Heart left ventricle (tissue), 16 donors: ENCODE data around the gene TRIM38. TPM values are rescaled to one million over a fixed set of nuclear protein-coding genes. Genes with fewer than 3 reads are reported as not detected.

ENCODE experiments used
- ATAC-seq, 4 donors: fragments of 200-7000 bp; cut with Tn5 transposase; one replicate each; pipeline ENCODE4 v1.9.1; 2020 to 2022; ENCODE audit warnings: moderate library complexity in 4 of 4, mild to moderate bottlenecking in 3 of 4, moderate number of reproducible peaks in 1 of 4
- DNase-seq, 5 donors: peaks; one replicate each; pipeline ENCODE4 v3.0.0-alpha.2; 2020
- H3K27ac ChIP-seq, 12 donors: fragments of 200-600 bp; sonication (generic) in 4 of 12; one replicate each; pipeline versions ENCODE4 v1.5.0 to v1.8.0; 2016 to 2022; ENCODE audit warnings: mild to moderate bottlenecking in 2 of 12
- H3K27me3 ChIP-seq, 9 donors: fragments of 200-600 bp; sonication (generic) in 2 of 9; one replicate each; pipeline versions ENCODE4 v1.5.1 to v1.8.0; 2016 to 2022; ENCODE audit warnings: mild to moderate bottlenecking in 3 of 9
- H3K36me3 ChIP-seq, 9 donors: fragments of 200-600 bp; sonication (generic) in 2 of 9; one replicate each; pipeline versions ENCODE4 v1.5.0 to v1.8.0; 2018 to 2022; ENCODE audit warnings: mild to moderate bottlenecking in 2 of 9
- H3K4me1 ChIP-seq, 12 donors: fragments of 200-600 bp; sonication (generic) in 4 of 12; one replicate each; pipeline versions ENCODE4 v1.5.0 to v1.8.0; 2016 to 2022; ENCODE audit warnings: mild to moderate bottlenecking in 3 of 12
- H3K4me3 ChIP-seq, 12 donors: fragments of 200-600 bp; sonication (generic) in 4 of 12; one replicate each; pipeline versions ENCODE4 v1.5.0 to v1.8.0; 2017 to 2022; ENCODE audit warnings: mild to moderate bottlenecking in 9 of 12, moderate library complexity in 4 of 12
- H3K9me3 ChIP-seq, 12 donors: fragments of 200-600 bp; sonication (generic) in 4 of 12; one replicate each; pipeline versions ENCODE4 v1.5.0 to v1.8.0; 2016 to 2022; ENCODE audit warnings: mild to moderate bottlenecking in 1 of 12
- CTCF ChIP-seq, 12 donors: fragments of 200-600 bp; sonication (generic) in 4 of 12; IDR thresholded peaks; one replicate each; pipeline versions ENCODE4 v1.5.0 to v1.8.0; 2018 to 2022; ENCODE audit warnings: antibody characterized with exemption in 12 of 12, mild to moderate bottlenecking in 5 of 12
- POLR2A ChIP-seq, 2 donors: fragments of 450-650 bp; IDR thresholded peaks; one replicate each; pipeline ENCODE4 v1.6.1; 2017; ENCODE audit warnings: antibody characterized with exemption in 2 of 2, mild to moderate bottlenecking in 2 of 2, moderate library complexity in 2 of 2
- WGBS, 4 donors: extraction: QIAGEN DNeasy Blood & Tissue Kit in 2 of 4; methylation state at CpG; one replicate each; pipeline versions ENCODE4 v1.1.5 to v1.1.7; 2013 to 2018; 5-methylcytosine and 5-hydroxymethylcytosine counted together
- intact Hi-C, 10 donors: fragments of 100-400 bp; cut with DNase I; formaldehyde crosslinking; loops; one replicate each; pipeline versions ENCODE4 v1.11.1 to v1.14.2; 2022
- polyA plus RNA-seq, 2 donors: library from polyadenylated mRNA; stranded (reverse); fragments of 200-250 nt; gene quantifications; one replicate each; pipeline ENCODE4 v1.2.3, GENCODE V29; 2013
- total RNA-seq, 9 donors: library from RNA; depleted of rRNA in 2 of 9; stranded (reverse); fragments of >200 nt in 2 of 9; fragmentation: NEBNext Ultra II Directional in 3 of 9; extraction: Animal tissue kit (Norgen Biotek cat#: 25700) in 3 of 9; gene quantifications; one replicate each; pipeline versions ENCODE4 v1.1.0 to v1.2.4, GENCODE V29; 2016 to 2023
- donor health status: ischemic (EF 13 %, LVEDD 7.1; RV severe dilation, severe dysfunction).
- donor health status: healthy with polysubstance abuse.
- donor health status: DM: no; HTN: yes; CAD: no.
- donor health status: DM: no; HTN: no; CAD: no.
- donor health status: ischemic (EF 25% LVEDD 6.9; RV normal size, moderate dysfunction).
- donor health status: ischemic (EF 25% LVEDD 5.7; RV mildly dilated, moderate dysfunction).
- donor health status: healthy.
- donor health status: DM: yes; HTN: yes; CAD: no.
- donor health status: ischemic (EF 35%, LVEDD 5.7; RV mildly dilated, moderate dysfunction).
- donor health status: nonischemic (EF 11% LVEDD 7.7; RV severe dilation, severe dysfunction).
- donor health status: DM: yes; HTN: yes; CAD: no.
- donor health status: PGD.
- donor health status: ischemic (EF 29% LVEDD 5.4; RV normal size, mild dysfunction).
- donor health status: nonischemic (EF 23%, LVEDD 6.1; RV moderate dilation, normal function).

The TRIM38 gene
- total and polyA plus RNA-seq, 11 donors: 1.5 to 8.4 (median 2.3) TPM

- peaks cover 0 to 52% (median 39%) of the 10 kb centered on the region in 9 donors for H3K36me3 ChIP-seq
- 76 to 83% (median 79%) methylated on average over 9 of the region's 9 CpGs for WGBS, 4 donors
- no peak overlapping the region for H3K27ac ChIP-seq
- no peak for ATAC-seq
- no peak for TF ChIP-seq CTCF (IDR thresholded peaks at IDR 0.05)
- no peak for TF ChIP-seq POLR2A (IDR thresholded peaks at IDR 0.05)
- peaks cover 0 to 10% (median 1%) of the 10 kb centered on the region in 12 donors for H3K4me1 ChIP-seq
- H3K9me3 ChIP-seq: no peaks in the 10 kb centered on the region
- DNase-seq: no peak
- intact Hi-C loops: no loop called here
- no peaks in the 10 kb centered on the region for H3K27me3 ChIP-seq
- H3K4me3 ChIP-seq: no peak overlapping the region
Observed at GRCh38 chr6:25987845-25988244, 25.2 kb downstream of the TRIM38 start.

GRCh38 chr6:25990172-25990873 is 27.7 kb downstream of the TRIM38 start:
- 96 to 99% (median 98%) methylated on average over 2 of the region's 2 CpGs for WGBS, 4 donors
- TF ChIP-seq POLR2A (IDR thresholded peaks at IDR 0.05): no peak
- no peak for TF ChIP-seq CTCF (IDR thresholded peaks at IDR 0.05)
- ATAC-seq (no peak), DNase-seq (no peak)
- Histone ChIP-seq H3K27ac (no peak overlapping the region), H3K27me3 (no peaks in the 10 kb centered on the region), H3K9me3 (no peaks in the 10 kb centered on the region), H3K4me3 (no peak overlapping the region), H3K36me3 (peaks cover 0 to 28% (median 16%) of the 10 kb centered on the region in 9 donors), H3K4me1 (peaks cover 0 to 23% (median 11%) of the 10 kb centered on the region in 12 donors)
- intact Hi-C loops: loop anchor here in 1 of 10 donors (5.0 to 10.0 kb wide), 2 partner anchors 203 to 266 kb away; a partner anchor contains a TSS

GRCh38 chr6:25991785-25992412 is 29.3 kb downstream of the TRIM38 start:
- WGBS, 4 donors: 1 to 4% (median 2%) methylated on average over 24 to 30 of the region's 30 CpGs
- intact Hi-C loops: loop anchor here in 2 of 10 donors (1.0 to 10.0 kb wide), 4 partner anchors 29 to 267 kb away; partner anchors contain the start of gene TRIM38 (in 1 of the 2)
- peak; percentile 71 to 84 (median 74) for ATAC-seq
- Histone ChIP-seq H3K4me1 (peaks cover 0 to 23% (median 11%) of the 10 kb centered on the region in 12 donors), H3K4me3 (peak overlapping the region; percentile 32 to 83 (median 66)), H3K9me3 (no peaks in the 10 kb centered on the region), H3K27ac (peak overlapping the region; percentile 80 to 95 (median 91)), H3K27me3 (no peaks in the 10 kb centered on the region), H3K36me3 (peaks cover 0 to 13% (median 5%) of the 10 kb centered on the region in 9 donors)
- DNase-seq: peak; percentile 71 to 92 (median 81)
- no peak for TF ChIP-seq CTCF (IDR thresholded peaks at IDR 0.05)
- no peak for TF ChIP-seq POLR2A (IDR thresholded peaks at IDR 0.05)
